Neural progenitor cell (in vitro differentiated cells): ENCODE measurements around the gene DNAH14.

Experiments
- CTCF ChIP-seq: fragments of 200-600 bp; sonication (generic); IDR thresholded peaks from 2 replicates; pipeline ENCODE4 v1.5.1; 2017; ENCODE audit warnings: antibody characterized with exemption, mild to moderate bottlenecking
- EZH2 ChIP-seq: fragments of 200-600 bp; sonication (generic); IDR thresholded peaks from 2 replicates; pipeline ENCODE4 v1.6.1; 2017; ENCODE audit warnings: antibody characterized with exemption, mild to moderate bottlenecking, moderate library complexity
- EZH2phosphoT487 ChIP-seq: fragments of 200-600 bp; sonication (generic); IDR thresholded peaks from 2 replicates; pipeline ENCODE4 v1.6.1; 2017; ENCODE audit warnings: antibody characterized with exemption

- TF ChIP-seq CTCF (no peak), EZH2 (no peak), EZH2phosphoT487 (no peak)
Observed at GRCh38 chr1:225319871-225320270, 390.4 kb downstream of the DNAH14 start.
